ENCODE measurements around the gene CAPZA1. TPM values are rescaled to one million over a fixed set of nuclear protein-coding genes. Genes with fewer than 3 reads are reported as not detected.

CAPZA1 gene
- total and polyA plus RNA-seq, 10 of the 15 experiments (the other 5 are each of a cell fraction or from before 2014, with no cell fraction given): 187 to 886 (median 278) TPM

GRCh38 chr1:112716133-112716720 lies 96.6 kb downstream of the CAPZA1 start (continued):
- TF ChIP-seq KAT2A (conservative IDR thresholded peaks at IDR 0.05; ENCODE audit: control insufficient read depth, low read depth, low read length): no peak

GRCh38 chr1:112717263-112717873 lies 97.7 kb downstream of the CAPZA1 start:
- peaks cover 0 to 3% of the 10 kb centered on the region in 2 experiments; a peak in 1 of 4 replicates for H3K27me3 ChIP-seq (replicated peaks in 1 of 2; ENCODE audit: control insufficient read depth in 2 of 2, insufficient read depth in 2 of 2, low read length in 1 of 2)
- intact Hi-C loops (cut with micrococcal nuclease; ENCODE audit: unreplicated experiment) (loop anchor here (2.0 to 10.0 kb wide), 6 partner anchors 165 to 960 kb away; partner anchors contain the start of genes LRIG2, MAGI3 and SLC16A1), in situ Hi-C loops (cut with MboI) (loop anchor here (5.0 kb wide), 2 partner anchors 90 to 325 kb away; no protein-coding TSS in a partner anchor)
- 23% methylated on average over 2 of the region's 2 CpGs for WGBS (ENCODE audit: insufficient coverage, insufficient replicate concordance, low lambda C conversion rate, missing lambda C conversion rate)
- H3K27ac ChIP-seq (ENCODE audit: control insufficient read depth, insufficient read depth): no peak overlapping the region
- 0 out of 2 replicates have a peak, but pooled peaks cover 3% of the 10 kb centered on the region for H4K20me1 ChIP-seq (ENCODE audit: control insufficient read depth, insufficient read depth)
- no peak overlapping the region for H3K9ac ChIP-seq (ENCODE audit: control insufficient read depth, insufficient read depth, low read length)
- POLR2A ChIA-PET: interaction anchor here (0.5 to 1.3 kb wide), 2 partner anchors 88 to 96 kb away, joined by 3 read pairs; no protein-coding TSS in a partner anchor
- no TSS peak for BruUV-seq (replicated peaks)
- CTCF ChIA-PET: interaction anchor here (0.6 to 10.8 kb wide), 28 partner anchors 9 to 1566 kb away, joined by 3 to 428 read pairs (median 4); partner anchors contain the start of gene LRIG2
- H3K79me2 ChIP-seq (ENCODE audit: control insufficient read depth, insufficient read depth, low read length): no peaks in the 10 kb centered on the region
- H3K4me2 ChIP-seq (ENCODE audit: control insufficient read depth, insufficient read depth): 0 out of 2 replicates have a peak overlapping the region, but pooled peaks have one; percentile 23
- no peak for DNase-seq (ENCODE audit: low read depth, low spot score)
- SMC1A ChIA-PET (ENCODE audit: uncharacterized antibody, unreplicated experiment): interaction anchor here (0.6 to 8.7 kb wide), 10 partner anchors 13 to 355 kb away, joined by 3 to 178 read pairs (median 5); partner anchors contain the start of gene LRIG2
- H3K4me3 ChIP-seq: no peak overlapping the region
- ATAC-seq: no peak
- no peak for FAIRE-seq
- peak overlapping the region; percentile 52 for H2AFZ ChIP-seq (ENCODE audit: control insufficient read depth, low read depth, low read length)
- H3K36me3 ChIP-seq (ENCODE audit: control insufficient read depth in 2 of 2, insufficient read depth in 2 of 2, low read length in 1 of 2): no peaks in the 10 kb centered on the region
- TF ChIP-seq SPI1 (IDR thresholded peaks at IDR 0.05; ENCODE audit: borderline replicate concordance, insufficient read depth, low read depth, low read length): peak; percentile 49; the same call in 1 of the 2 replicates
- TF ChIP-seq KLF5 (IDR thresholded peaks at IDR 0.05; ENCODE audit: partially characterized antibody): no peak
- TF ChIP-seq FOXM1 (IDR thresholded peaks at IDR 0.05; ENCODE audit: low read depth, low read length): no peak
- peaks cover 22% of the 10 kb centered on the region for H3K4me1 ChIP-seq (ENCODE audit: control insufficient read depth, insufficient read depth, low read length)
- no peaks in the 10 kb centered on the region for H3K9me3 ChIP-seq (replicated peaks; ENCODE audit: control insufficient read depth, insufficient read depth, low read length)
- RAD21 ChIA-PET (ENCODE audit: unreplicated experiment): interaction anchor here (0.6 to 8.6 kb wide), 9 partner anchors 12 to 799 kb away, joined by 3 to 192 read pairs (median 4); partner anchors contain the start of genes CTTNBP2NL and LRIG2
